Fibroblast of gingiva (primary cell): ENCODE data around the gene FAM184B.

Source experiments
- DNase-seq: peaks from one replicate; pipeline ENCODE4 v3.0.0-alpha.2; 2011; ENCODE audit warnings: low read depth

The FAM184B gene

DNA sequence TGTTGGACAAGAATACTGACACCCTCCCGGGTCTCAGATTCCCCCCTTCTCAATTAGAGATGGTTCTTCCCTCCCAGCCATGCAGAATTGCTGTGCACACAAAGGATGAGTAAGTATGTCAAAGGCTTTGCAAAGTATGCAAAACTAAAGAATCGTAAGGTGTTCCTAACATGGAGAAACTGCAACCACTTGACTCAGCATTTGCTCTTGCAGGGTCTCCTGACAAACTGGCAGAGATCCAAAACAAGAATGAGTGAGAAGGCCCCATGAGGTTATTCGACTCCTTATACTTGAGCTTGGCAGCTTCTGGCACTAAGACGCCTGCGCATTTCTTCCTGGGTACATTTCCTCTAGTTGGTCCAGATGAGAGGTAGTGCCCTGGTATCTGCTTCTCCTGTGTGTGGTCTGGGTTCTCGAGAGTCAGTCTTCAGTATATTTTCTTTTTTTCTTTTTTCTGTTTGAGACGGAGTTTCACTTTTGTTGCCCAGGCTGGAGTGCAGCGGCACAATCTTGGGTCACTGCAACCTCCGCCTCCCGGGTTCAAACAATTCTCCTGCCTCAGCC lies 8.2 kb downstream of the FAM184B start:
- DNase-seq: no peak

GRCh38 chr4:17771284-17771908 lies 10.0 kb downstream of the FAM184B start:
- DNase-seq: no peak

DNA sequence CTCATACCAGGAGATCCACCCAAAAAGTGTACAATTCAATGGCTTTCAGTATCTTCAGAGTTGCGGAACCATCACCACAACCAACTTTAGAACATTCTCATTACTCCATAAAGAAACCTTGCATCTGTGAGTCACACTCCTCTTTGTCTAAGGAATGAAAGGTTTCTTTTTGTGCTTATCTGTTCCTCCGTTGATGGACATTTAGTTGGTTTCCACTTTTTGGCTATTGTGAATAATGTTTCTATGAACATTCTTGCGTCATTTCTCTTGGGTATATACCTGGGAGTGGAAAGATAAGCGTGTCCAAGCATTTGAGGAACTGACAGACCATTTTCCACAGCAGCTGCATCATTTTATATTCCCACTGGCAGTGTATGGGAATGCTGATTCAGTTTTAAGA lies 10.6 kb downstream of the FAM184B start:
- DNase-seq: no peak

DNA sequence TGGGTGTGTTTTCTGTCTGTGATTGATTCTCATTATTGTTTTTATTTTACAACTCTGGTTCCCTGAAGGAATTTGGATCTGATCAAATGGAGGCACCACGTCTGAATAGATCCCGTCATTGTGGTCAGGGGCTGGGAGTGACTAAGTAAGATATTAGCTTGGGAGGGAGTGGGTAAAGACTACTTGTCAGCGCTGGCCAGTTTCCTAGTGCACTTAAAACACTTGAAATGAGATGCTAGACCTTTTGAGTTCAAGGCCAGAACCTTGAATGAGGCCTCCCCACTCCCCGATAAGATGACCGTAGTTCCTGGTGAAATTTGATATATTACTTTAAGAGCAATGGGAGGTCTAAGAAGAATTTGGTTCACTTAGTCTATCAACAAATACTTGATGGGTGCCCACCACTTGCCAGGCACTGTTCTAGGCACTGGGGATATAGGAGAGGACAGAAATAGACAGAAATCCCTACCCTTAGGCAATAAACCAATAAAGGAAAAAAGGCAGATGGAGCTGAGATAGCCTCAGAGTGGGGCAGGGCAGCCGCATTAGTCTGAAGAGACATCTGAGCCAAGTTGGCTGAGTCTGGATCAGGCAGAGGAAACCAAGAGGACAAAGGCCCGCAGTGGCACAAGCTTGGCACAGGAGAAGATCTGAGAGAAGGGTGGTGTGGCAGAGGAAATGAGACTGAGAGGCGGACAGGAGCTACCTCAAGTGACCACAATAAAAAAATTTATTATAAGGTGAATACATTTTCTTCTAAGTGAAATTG lies 11.8 kb downstream of the FAM184B start:
- no peak for DNase-seq

DNA sequence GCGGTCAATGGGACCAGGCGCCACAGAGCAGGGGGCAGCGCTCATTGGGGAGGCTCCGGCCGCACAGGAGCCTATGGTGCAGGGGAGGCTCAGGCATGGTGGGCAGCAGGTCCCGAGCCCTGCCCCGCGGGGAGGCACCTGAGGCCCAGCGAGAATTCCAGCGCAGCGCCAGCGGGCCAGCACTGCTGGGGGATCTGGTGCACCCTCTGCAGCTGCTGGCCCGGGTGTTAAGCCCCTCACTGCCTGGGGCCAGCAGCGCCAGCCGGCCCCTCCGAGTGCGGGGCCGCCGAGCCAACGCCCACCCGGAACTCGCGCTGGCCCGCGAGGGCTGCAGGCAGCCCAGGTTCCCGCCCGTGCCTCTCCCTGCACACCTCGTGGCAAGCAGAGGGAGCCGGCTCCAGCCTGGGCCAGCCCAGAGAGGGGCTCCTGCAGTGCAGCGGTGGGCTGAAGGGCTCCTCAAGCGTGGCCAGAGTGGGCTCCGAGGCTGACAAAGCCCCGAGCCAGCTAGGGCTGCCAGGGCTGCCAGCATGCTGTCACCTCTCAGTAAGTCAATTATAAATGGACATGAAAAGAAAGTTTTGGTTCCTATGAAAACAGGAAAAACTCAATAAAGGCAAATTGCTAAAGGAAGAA lies 14.5 kb downstream of the FAM184B start:
- DNase-seq: no peak

DNA sequence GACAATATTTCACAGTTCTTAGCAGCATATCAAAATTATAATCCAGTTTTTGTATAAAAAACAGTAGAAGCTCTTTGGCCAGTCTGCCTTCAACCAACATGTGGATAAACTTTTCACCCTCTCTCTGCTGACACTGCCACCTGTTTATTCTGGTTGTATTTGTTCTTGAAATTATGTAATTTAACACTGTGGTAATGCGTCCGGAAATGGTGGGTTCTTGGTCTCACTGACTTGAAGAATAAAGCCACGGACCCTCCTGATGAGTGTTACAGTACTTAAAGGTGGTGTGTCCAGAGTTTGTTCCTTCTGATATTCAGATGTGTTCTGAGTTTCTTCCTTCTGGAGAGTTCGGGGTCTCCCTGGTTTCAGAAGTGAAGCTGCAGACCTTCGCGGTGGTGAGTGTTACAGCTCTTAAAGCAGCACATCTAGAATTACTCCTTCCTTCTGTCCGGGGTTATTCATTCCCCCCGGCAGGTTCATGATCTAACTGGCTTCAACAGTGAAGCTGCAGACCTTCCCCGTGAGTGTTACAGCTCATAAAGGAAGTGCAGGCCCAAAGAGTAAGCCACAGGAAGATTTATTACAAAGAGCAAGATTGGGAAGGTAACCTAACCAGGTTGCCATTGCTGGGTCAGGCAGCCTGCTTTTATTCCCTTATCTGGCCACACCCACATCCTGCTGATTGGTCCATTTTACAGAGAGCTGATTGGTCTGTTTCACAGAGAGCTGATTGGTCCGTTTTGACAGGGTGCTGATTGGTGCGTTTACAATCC lies 15.7 kb downstream of the FAM184B start:
- DNase-seq: no peak

- no peak for DNase-seq
Measured at GRCh38 chr4:17763931-17764330, 17.5 kb downstream of the FAM184B start.

- no peak for DNase-seq
Measured at GRCh38 chr4:17763416-17763815, 18.0 kb downstream of the FAM184B start.

DNA sequence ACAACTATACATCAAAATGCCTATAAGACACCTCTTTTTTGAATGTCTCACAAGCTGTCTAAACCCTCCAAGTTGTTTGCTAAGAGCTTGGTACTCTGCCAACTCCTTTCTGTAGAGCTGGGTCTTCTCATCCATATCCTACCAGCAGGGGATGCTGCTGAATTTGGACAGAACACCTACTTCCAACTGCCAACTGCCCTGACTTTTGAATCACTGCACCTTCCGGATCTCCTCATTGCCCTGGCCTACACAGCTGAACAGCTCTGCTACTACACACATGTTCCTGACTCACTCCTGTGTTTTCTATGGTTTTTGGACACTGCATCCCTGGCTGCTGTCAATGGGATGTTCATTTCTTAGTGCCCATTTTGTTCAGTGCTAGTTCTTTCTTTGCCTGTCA lies 18.7 kb downstream of the FAM184B start:
- DNase-seq: peak; percentile 29

DNA sequence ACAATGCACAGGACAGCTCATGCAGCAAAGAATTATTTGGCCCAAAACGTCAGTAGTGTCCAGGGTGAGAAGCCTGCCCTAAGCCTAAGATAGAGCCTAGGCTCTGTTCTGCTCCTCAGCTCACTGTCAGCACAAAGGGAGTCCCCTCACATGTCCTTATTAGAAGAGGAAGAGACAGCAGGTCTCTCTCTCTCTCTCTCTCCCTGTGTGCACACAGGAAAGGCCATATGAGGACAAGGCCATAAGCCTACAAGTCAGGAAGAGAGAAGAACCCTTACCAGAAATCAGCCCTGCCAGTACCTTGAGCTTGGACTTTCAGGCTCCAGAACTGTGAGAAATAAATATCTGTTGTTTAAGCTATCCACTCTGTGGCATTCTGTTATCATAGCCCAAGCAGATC lies 20.4 kb downstream of the FAM184B start:
- no peak for DNase-seq

- no peak for DNase-seq
Measured at GRCh38 chr4:17760626-17761025, 20.8 kb downstream of the FAM184B start.

GRCh38 chr4:17758485-17758884 lies 22.9 kb downstream of the FAM184B start:
- no peak for DNase-seq

DNA sequence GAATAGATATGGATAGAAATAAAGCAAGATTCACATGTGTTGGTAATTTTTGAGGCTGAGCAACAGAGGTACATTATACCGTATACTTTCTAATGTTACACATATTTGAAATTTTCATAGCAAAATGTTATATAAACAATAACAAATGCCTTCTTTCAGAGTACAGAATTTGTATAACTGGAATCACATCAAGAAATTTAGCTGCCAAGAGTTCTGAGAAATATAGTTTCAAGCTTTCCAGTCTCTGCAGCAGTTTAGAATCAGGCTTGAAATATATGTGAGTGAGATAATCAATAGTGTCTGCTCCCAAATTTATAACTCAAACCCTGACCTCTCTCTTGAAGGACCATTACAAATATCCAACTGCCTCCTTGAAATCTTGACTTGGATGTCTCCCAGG lies 23.8 kb downstream of the FAM184B start:
- DNase-seq: no peak

GRCh38 chr4:17753646-17754045 lies 27.8 kb downstream of the FAM184B start:
- DNase-seq: no peak

DNA sequence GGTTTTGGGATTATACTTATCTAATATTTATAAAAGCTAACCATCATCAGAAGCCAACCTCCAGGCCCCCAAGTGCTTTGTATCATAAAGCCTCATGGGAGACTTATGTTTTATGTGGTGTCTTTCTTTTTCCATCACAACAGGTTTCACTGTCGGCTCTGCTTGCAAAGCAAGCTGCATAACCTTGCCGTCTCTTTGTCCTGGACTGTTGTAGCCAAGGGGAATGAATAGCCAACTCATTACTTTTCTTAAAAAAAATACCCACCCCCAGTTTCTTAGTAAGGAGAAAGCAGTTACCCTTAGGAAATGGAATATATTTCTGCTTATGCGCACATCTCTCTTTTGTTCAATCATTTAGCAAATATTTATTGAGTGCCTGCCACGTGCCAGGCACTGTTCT lies 40.7 kb downstream of the FAM184B start:
- DNase-seq: no peak

DNA sequence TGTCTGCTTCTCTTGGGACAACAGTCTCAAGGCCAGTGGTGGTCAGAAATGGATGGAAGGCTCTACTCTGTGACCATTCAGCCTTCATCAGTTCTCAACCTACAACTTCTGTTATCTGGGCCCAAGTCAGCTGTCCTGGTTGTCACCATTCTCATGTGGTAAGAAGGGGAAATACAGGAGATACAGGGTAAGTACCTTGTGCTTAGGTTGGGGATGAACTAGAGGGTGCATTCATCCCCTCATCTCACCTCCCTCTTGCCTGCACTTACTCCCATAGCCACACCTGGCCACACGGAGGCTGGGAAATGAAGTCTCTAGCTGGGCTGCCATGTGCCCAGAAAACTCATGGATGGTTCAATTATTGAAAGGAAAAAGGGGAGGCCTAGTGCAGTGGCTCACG lies 44.9 kb downstream of the FAM184B start:
- no peak for DNase-seq

GRCh38 chr4:17726911-17727310 lies 54.5 kb downstream of the FAM184B start:
- no peak for DNase-seq

GRCh38 chr4:17723648-17724047 lies 57.8 kb downstream of the FAM184B start:
- DNase-seq: no peak

DNA sequence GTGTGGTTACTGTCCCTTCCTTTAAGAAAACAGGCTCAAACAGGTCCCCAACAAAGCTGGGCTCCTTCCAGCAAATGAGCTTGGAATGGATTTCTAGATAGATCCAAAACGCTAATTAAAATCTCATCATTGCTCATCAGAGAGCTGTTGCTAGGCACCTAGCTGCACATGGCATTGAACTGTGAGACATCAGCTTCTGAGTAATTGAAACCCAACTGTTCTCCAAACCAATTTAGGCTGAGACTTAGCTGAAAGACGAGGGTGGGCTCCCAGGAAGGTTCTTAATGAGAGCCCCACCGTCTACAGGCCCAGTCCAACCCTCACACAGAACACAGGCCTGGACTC lies 59.1 kb downstream of the FAM184B start:
- DNase-seq: no peak

GRCh38 chr4:17721496-17722355 lies 59.7 kb downstream of the FAM184B start:
- DNase-seq: peak; percentile 11

DNA sequence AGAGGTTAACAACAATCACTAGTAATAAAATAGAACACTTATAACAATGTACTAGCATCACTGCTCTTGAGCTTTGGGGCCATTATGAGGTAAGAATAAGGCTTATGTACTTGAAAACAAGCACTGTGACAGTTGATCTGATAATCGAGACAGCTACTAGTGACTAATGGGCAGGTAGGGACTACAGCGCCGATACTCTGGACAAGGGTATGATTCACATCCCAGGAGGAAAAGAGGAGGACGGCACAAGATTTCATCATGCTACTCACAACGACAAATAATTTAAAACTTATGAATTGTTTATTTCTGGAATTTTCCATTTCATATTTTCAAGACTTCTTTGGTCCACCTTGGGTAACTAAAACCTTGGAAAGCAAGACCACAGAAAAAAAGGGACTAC lies 62.3 kb downstream of the FAM184B start:
- no peak for DNase-seq
